HG02885 (cell line): Measurements from ENCODE around the gene ARHGAP25.

Source experiments
- ATAC-seq: cut with Tn5 transposase; IDR thresholded peaks from one replicate; pipeline ENCODE4 v1.9.1; 2021; ENCODE audit warnings: mild to moderate bottlenecking; ENCODE audit not compliant: unreplicated experiment, poor library complexity

Gene ARHGAP25

DNA sequence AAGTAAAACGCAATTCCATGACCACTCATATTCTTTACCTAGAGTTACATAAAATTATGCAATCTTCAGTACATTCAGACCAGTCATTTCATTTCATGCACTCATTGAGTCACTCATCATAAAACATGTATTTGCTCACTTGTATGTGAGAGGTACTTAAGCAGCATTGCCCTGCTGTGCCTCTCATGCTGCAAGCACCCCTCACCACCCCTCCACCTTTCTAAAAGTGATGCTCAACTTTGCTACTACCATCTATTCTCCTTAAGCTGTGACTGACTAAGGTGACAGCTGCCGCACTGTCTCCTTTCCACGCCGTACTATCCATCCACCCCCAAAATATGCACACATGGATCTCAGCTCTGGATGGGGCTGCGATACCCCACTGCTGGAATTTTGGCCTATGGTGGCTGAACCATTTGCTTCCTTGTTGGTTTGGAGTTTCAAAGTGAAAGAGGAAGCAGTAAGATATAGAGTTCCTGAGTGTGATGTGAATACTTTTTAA lies 7.2 kb downstream of the ARHGAP25 start:
- ATAC-seq, result no peak

DNA sequence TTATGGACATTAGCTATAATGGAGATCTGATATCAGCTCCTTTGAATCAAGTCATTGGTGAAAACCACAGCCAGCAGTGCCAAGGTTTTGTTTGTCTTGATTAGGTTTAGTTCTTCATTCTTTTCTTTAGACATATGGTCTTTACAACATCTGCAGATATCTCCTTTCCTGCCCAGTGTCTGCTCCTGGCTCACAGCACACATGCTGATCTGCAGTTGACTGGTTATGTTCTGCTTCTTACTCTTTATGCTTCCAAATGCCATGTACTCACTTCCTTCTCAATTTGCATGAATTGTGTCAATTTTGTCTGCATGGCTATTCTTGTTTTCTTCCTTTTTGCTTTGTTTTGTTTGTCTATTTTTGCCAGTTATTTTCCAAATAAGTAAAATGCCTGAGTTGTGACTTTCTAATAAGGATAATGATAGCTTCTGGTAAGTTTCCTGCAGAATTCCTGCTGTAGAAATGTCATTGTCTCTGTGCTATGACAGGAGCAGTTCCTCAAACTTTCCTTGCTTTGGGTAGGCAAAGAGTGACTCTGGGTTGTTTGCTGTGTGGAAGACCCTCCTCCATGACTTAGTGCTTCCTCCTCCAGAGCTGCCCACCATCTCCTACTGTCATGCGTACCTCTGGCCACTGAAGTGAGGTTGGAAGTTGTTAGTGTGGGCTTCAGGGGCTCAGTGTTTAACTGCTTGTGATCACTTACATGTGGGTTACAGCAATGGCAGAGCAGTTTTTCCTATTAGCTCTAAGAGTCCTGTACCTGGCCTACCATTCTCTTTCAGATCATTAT lies 8.2 kb downstream of the ARHGAP25 start:
- ATAC-seq, result no peak

DNA sequence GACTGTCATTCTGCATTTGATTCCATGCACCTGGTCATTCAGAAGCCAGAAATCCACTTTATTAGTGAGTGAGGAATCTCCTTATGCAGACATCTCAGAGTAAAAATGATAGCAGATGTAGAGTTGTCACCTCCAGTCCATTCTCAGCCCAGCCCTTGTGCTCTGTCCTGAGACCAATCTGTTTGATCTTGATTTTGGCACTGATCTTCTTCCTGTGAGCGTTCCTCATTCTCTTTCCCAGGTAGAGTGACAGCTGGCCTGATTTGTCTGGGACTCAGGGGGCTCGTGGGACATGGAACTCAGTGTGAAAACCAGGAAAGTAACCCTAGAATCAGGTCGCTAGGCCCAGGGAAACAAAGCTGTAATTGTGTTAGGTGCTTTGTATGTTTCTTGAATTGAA lies 8.9 kb downstream of the ARHGAP25 start:
- ATAC-seq, result no peak

DNA sequence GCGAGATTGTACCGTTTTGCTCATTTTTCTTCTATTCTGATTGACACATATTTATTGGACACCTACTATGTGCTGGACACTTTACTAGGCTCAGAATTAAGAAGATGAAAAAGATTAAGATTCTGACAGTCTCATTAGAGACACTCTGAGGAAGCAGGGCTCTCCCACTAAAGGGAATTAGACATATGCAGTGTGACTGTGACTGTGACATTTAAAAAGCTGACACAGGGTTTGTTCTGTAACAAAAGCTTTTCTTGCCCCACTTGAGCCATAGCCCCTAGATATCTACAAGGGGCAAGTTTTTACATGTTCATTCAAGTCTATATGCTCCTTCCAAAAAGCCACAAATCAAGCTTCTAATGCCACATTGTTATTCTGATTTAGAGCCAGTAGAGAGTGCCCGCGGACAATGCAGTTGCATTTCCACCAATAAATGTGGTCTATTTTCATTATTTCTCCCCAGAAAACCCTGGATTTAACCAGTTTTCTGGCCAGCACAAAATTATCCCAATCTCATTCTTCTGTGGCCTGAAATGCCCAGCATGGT lies 9.8 kb downstream of the ARHGAP25 start:
- no peak for ATAC-seq

DNA sequence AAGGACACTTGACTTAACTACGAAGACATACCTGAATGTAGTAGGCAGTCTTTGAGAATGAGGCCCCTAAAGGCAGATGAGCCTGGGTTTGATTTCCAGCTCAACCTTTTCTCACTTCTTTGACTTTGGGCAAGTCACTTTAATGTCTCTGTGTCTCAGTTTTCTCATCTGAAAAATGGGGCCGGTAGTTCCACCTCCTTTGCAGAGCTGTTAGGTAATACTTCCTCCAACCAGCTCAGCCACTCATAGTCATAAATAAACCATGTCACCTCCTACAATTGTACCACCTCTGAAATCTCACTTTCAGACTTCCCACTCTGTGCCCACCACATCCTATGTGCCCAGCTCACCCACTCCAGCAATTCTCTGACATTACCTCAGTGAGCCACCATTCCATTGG lies 10.4 kb downstream of the ARHGAP25 start:
- no peak for ATAC-seq

DNA sequence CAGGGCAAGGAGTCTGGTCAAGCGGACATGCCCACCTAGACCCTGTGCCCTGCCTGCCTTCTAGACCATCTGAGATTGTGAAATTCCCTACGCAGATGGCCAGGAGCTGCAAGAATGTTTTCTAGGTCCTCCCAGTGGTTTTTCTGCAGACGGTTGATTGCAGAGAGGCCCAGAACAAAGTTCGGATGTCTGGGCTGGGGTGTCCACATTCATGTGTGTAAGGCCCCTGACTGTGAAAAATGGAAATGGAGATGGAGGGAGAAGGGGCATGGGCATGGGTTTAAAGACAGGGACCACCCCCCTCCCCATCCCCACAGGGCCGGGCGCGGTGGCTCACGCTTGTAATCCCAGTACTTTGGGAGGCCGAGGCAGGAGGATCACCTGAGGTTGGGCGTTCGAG lies 11.8 kb downstream of the ARHGAP25 start:
- no peak for ATAC-seq

DNA sequence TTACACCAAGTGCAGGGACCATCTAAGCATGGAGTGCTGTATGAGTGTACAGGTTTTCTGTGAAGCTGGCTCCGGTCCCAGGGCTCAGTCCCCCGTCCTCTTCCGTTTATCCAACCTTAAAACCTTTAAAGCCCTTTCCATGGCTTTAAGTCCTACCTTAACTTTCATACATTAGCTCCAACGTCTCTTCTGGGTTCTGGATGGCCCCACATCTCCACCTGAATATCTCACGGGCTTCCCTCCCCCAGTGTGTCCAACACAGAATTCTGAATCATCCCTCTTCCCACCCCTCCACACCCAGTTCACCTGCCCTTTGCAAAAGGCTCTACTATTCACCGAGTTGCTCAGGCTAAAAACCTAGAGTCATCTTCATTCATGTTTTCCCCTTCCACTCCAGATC lies 12.8 kb downstream of the ARHGAP25 start:
- no peak for ATAC-seq

DNA sequence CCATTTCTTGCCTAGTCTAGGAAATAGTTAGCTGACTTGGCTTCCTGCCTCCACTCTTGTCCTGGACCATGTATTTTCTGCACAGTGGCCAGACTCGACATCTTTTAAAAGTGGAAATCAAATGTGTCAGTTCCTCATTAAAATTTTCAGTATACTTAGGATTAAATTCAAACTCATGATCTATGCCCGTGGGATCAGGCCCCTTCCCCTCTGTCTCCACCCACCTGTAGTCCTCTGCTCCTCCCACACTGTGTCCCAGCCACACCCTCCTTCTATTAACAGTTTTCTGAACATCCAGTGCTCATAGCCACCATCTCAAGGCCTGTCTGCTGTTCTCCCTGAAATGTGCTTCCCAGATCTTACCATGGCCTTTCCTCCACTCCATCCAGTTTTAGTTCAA lies 13.3 kb downstream of the ARHGAP25 start:
- no peak for ATAC-seq

DNA sequence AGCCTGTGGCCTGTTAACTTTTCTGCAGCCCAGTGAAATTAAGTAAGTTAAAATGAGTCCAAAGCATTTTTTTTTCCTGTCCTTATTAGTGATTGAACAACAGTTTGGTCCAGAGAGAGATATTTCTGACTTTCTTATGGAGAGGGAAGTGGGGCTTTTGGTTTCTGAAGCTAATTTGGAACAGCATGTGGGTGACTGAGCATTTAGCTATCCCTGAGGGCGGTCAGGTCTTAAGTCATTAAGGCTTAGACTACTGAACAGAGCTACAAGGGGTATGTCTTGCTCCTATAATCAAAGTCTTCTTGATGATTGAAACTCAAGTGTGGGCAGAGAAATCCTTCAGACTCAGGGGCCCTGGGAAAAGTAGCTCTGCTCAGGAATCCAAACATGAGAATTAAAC lies 14.0 kb downstream of the ARHGAP25 start:
- no peak for ATAC-seq

DNA sequence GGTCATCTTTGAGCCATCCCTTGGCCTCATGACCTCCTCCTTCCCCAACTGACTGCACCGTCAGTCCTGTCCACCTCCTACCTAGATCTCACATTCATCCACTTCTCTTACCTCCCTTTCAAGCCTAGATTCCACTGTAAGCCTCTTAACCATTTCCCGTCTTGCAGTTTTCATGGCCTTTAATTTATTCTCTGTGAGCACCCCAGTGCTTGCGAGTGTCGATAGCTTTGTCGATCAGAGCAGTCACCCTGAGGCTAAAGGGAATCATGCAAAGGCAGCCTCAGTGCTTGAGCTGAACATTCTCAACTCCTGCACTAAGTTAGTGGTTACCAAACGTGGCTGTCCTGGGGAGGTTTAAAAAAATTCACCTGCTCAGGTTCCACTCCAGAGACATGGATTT lies 14.7 kb downstream of the ARHGAP25 start:
- ATAC-seq, result no peak

DNA sequence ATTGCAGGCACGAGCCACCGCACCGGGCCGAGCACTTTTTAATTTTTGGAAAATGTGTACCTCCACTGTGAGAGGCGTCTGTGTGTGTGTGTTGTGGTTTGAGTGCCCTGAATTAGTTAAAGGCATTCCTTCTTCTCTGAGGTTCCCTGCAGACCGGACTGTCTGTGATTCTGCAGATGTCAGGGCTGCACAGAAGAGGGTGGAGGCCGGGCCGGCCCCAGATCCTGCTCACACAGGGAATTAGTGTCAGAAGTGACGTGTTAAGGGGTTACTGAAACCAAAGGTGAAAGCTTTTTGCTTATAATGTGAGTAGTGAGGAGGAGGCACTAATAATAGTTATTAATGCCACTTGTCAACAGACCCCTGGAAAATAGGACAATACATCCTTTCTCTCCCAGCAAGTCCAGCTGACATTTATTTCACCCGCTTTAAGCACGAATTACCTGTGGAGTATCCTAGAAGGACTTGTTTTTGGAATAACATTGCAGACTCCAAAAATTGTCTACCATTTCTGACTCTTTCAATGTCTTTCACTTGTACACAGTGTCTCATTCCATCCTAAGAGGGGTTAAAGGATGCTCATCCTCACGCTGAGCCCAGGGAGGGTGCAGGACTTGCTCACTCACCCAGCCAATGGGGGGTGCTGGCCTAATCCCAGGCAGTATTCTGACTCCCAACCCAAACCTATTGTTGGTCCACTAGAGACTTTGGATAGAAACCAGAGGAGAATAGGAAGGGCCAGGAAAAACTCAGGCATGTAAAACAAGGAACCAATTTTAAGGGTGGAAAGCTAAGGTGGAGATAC lies 16.2 kb downstream of the ARHGAP25 start:
- no peak for ATAC-seq

DNA sequence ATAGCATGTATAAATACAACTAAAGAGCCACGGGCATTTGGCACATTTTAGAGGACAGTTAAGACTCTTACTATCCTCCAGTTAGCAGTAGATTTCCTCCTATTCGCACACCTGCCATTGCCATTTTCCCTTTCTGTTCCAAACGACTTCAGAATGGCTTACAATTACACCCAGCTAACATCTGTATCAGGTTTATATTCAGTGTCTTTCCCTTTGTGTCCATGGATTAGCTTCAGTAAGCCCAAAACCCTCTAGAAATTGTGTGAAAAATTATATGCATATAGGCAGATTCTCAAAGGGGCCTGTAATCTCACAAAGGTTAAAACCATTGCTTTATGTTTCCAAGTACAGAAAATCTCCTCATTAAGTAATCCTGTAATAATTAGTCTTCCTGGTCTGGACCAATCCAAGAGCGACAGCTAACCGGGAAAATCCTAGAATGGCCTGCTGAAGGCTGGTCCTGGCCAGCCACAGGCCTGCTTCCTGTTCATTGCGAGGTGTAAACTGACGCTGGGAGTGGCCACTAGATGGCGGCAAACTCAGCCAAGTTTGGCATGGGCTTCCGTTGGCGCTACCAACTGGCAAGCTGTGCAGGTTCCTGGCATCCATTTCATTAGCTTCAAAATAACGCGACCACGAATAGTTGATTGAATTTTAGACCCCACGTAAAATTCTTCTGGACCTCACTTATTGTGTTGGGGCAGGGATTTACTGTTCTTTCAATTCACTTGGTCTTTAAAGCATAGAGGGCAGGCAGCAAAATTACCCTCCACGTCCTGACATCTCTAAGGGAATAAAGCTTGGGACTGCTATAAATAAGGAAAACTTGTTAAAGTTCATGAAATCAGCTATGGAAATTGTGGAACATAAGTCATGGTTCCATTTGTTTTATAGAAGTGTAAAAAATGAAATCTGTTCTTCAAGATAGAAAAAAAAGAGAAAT lies 17.1 kb downstream of the ARHGAP25 start:
- ATAC-seq, result peak; percentile 91

DNA sequence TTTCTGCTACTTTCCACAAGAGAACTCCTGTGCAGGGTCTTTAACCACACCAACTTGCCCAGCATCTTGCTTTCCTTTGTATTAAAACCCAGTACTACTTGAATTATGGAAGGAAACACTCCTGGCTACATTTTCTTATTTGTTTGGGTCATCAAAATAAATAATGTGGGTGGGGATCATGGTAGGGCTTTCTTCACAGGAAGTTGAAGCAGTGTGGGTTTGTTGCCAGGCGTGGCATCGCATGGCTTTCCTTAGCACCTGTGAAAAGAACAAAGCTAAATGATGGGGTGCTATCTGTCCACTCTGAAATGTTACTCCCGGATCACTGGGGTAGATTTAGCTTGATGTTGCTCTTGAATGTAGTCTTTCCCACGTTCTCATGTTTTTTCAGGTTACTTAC lies 18.7 kb downstream of the ARHGAP25 start:
- ATAC-seq, result no peak

DNA sequence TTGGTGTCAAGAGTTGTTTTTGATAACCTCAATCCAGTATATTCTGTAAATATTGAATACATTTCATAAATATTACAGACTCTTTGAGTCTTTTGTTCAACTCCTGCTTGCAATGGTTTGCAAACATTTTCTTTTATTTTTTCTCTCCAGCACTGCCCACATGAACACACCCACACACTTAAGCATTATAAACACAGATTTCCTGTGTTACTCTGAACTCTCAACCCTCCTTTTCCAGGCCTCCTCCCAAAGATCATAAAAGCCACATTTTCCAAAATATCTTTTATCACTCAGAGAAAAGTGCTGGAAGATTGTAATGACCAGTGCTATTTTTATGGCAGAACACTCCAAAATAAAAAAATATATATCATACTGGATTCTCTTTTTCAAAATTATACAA lies 20.5 kb downstream of the ARHGAP25 start:
- ATAC-seq, result no peak

DNA sequence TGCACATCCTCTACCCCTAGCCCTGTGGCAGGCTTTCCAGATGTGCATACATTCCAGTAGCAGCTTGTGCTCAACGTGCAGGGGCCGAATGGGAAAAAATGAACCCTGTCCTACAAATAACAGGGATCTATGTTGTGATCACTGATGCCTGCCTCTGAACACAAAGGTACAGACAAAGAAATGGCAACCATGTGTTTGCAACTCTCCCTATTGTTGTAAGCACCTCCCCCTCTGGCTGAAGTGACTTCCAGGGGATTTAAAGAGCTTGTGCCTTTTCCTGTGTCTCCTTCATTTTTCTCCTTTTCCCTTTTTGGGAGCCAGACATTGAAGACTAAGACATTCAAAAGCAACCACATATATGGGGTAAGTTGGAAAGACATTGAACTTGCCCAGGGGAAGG lies 21.6 kb downstream of the ARHGAP25 start:
- no peak for ATAC-seq

DNA sequence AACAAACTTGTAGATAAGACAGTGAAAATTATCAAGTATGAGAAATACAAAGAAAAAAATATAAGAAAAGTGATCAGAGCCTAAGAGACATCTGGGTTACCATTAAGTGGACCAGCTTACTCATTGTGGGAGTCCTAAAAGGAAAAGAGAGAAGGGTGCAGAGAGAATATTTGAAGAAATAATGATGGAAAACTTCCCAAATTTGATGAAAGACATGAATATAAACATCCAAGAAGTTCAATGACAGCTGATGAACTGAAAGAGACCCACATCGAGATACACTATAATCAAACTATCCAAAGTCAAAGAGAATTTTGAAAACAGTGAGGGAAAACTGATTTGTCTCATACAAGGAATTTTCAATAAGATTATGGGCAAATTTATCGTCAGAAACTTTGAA lies 22.5 kb downstream of the ARHGAP25 start:
- no peak for ATAC-seq

DNA sequence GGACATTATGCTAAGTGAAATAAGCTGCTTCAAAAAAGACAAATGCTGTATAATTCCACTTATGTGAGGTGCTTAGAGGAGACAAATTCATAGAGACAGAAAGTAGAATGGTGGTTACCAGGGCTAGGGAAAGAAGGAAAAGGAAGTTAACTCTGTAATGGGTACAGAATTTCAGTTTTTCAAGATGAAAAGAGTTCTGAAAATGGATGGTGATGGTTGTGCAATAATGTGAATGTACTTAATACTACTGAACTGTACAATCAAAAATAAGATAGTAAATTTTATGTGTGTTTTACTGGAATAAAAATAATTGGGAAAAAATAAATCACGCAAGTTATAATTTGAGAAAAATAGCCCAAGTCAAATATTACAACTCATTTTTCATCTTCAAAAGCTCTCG lies 27.5 kb downstream of the ARHGAP25 start:
- no peak for ATAC-seq

DNA sequence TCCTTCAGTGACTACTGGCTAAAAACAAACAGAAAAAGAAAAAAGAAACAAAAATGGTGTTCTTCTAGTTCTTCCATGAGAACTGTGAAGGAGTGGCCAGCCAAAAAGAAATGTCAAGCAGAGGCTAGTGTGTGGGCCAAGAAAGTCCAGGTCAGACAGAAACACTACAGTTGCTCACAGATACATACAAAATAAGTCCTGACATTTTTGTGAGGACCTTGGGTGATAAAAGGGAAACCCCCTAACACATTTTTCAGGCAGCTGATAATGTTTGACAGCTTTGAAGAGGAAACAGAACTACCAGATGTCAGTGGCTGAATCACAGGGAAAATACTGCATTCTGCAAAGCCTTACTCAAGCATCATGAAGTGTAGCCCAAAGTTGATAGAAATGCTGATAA lies 28.1 kb downstream of the ARHGAP25 start:
- peak; percentile 50 for ATAC-seq

DNA sequence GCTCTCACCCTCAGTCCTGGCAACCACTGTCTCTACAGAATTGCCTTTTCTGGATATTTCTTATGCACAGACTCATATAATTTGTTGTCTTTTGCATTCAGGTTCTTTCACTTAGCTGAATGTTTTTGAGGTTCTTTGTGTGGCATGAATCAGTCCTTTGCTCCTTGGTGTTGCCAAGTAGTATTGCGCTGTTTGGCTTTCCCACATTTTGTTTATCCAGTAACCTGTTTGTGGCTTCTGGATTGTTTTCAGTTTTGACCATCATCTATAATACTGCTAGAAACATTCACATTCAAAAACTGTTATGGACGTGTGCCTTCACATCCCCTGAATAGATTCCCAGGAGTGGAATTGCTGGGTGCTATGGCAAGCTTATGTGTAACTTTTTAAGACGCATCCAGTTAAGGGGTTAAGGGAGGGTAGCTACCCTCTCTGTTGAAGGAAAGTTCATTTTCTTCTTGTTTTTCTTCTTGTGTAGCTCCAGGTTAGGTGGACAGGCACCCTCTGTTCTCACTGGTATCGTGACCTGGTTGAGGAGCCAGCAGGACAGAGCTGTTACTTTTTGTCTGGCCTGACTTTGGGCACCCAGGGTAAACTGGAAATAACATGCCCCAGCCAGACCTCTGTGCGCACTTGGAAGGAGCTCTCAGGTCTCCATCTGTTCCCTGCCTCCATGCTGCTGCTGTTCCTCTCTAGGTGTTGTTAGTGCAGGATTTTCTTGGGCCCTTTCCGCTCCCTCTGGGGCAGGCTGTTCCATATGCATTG lies 29.6 kb downstream of the ARHGAP25 start:
- no peak for ATAC-seq
